T-helper 1 cell treated with Interleukin-12 subunit alpha and Interleukin-12 subunit beta and Interleukin-4 antibody, amounts not matched to agents 30 ng/mL and 1 ng/mL, for 36 hours (primary cell): ENCODE measurements around the gene LY6G5C. TPM values are rescaled to one million over a fixed set of nuclear protein-coding genes. Genes with fewer than 3 reads are reported as not detected.

Source experiments
- intact Hi-C: fragments of 100-400 bp; cut with micrococcal nuclease; formaldehyde crosslinking; loops from one replicate; pipeline ENCODE4 v1.15.1; 2024
- total RNA-seq: library from RNA; stranded (reverse); gene quantifications from 2 replicates; pipeline ENCODE4 v1.2.3, GENCODE V29; 2022

LY6G5C gene
- total RNA-seq, 1 donor from 2014 or later: 6.3 TPM

- intact Hi-C loops: no loop called here
These were observed 10.8 kb upstream of the LY6G5C start for GRCh38 chr6:31691564-31692108.

DNA sequence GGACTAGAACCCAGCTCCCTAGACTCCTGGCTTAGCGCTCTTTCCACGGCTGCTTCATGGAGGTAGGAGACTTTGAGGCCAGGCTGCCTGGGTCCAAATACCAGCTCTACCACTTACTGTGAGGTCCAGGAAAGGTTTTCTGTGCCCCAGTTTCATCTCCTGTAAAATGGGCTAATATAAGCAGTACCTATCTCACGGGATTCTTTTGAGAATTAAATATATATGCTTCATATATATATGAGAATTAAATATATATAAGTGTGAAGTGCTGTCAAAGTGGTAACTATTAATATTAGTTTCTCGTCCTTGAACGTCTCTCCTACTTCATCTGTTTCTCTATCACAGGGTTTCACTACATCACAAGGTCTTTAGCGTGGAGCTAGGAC is 10.2 kb upstream of the LY6G5C start:
- intact Hi-C loops: no loop called here

DNA sequence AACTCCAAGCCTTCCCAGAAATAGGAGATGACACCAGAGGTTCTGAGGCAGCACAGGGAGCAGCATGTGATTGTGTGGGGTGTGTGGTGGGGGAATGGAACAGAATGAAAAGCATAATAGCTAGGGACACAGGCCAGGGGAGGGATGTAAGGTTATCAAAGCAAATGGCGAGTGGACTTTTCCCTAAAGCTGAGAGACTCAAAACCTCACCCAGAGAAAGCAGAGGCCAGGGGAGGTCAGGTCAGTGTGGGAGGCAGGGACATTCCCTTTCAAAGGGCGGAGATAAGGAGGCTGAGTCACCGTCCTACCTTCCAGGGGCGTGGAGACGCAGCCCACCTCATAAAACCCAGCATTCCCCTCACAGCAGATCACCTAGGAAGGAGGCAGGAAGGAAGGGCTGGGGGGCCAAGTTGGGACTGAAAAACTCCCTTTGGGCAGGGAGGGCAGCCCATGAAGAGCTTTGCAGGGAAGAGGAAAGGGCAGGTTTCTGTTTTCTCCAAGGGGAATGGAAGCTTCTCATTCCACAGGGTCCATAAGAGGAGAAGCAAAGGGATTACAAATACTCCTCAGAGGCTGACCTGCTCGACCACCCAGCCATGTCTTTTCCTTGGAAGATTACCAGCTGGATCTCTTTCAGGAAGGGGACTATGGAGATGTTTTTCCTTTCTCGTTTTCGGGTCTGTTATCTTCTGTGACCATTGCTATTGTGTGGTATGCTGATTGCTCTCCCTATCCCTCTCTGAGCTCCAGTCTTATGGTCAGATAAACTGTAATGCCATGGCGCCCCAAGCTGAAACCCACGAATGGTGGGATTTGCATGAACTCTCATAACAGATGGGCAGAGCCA is 9.6 kb upstream of the LY6G5C start:
- intact Hi-C loops: no loop called here

DNA sequence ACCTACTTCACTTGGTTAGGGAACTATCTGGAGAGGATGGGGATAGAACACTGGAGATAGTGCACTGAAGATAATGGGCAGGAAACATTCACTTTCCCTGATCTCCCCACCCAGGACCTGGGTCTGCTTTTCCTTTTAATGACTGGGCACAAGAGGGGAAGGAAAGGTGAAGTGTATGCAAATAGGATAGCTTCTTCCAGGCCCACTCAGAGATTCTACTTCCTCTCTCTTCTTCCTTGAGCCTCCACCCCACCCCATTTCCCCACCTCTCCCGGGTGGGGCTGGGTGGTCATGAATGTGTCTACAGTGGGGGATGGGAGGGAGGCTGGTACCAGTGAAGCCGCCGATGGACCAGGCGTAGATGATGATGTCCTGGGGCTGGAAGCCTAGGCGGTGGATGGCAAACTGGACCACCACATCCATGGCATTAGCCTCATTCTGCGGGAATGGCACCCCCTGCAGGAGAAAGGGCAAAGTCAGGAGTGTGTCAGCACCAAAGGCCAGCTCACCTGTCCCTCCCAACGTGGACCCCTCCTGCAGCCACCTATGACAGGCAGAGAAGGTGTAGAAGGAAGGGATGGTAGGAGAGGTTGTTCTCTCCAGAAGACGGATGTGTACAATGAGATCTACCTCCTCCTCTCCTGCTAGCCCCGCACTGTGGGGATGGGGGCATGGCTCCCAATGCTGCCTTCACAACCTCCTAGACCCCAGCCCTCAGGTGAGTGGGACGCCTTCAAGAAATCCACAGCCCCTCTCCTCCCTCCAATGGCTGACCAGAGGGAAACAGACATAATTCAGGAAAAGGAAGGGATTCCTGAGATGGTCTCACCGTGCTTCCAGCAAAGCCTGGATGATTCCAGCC is 8.6 kb upstream of the LY6G5C start:
- intact Hi-C loops: no loop called here

DNA sequence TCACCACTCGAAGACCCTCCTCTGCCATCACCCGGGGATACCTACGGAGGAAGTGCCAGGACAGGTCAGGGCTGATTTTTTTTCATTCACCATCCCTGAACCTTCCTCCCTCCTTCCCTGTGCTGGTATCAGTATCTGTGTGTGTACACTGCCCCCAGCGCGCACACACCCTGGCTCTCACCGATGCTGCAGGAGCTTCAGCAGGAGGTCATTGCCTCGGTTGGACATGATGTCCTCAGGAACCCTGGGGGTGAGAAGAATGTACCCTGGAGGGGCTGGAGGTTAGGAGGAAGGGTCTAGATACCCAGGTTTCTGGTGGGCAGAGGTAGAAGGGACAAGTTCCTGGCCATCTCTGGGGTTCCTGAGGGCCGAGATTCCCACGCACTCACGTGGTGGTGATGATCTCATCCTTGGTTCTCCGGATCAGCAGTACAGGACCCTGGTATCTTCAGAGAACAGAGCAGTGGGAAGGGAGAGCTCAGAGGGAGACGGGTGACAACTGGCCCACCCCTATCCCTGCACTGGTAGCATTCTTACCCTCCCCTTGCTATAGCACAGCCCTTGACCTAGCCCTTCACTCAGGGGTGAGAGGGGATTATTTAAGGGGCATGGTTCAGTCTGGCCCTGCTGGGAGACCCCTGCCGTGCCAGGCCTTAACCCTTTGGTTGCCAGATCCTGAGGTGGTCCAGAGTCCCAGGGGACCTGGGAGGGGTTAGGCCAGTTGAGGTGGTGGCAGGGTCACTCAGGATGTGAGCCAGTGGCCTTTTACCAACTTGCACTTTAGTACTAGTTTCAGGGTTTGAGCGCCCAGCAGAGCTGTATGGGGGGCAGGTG is 7.2 kb upstream of the LY6G5C start:
- intact Hi-C loops: no loop called here

GRCh38 chr6:31687321-31687720 is 6.5 kb upstream of the LY6G5C start:
- intact Hi-C loops: no loop called here

- intact Hi-C loops: no loop called here
These were observed 5.6 kb upstream of the LY6G5C start for GRCh38 chr6:31686483-31686882.

GRCh38 chr6:31683591-31683990 is 2.7 kb upstream of the LY6G5C start:
- intact Hi-C loops: no loop called here

- intact Hi-C loops: loop anchor here (1.0 kb wide), 2 partner anchors 21 to 88 kb away; no protein-coding TSS in a partner anchor
These were observed 336 bp upstream of the LY6G5C start for GRCh38 chr6:31681135-31681671.

DNA sequence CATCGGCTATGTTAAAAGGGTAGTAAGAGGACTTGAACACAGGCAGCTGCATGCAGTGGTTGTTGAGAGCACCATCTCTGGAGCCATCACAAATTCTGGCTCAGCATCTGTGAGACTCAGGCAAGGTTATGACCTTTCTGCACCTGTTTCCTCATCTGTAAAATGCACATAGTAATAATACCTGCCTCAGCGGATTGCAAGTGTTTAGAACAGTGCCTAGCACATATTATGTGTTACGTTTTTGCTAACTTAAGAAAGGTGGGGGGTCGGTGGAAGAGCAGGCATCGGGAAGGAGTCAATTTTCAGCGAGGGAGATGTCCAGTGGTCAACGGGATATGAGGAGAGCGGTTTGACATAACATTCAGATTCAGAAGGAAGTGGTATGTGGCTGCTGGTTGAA is 2.9 kb downstream of the LY6G5C start:
- intact Hi-C loops: no loop called here

GRCh38 chr6:31676904-31677303 is 4.0 kb downstream of the LY6G5C start:
- intact Hi-C loops: no loop called here

- intact Hi-C loops: no loop called here
These were observed 4.5 kb downstream of the LY6G5C start for GRCh38 chr6:31676322-31676903.

GRCh38 chr6:31669676-31670075 is 11.2 kb downstream of the LY6G5C start, which contains the start of gene LY6G5B:
Gene LY6G5B, plus strand, starts transcription at chr6:31669976. Its CDS starts 975 bp downstream, at chr6:31670951.
- intact Hi-C loops: loop anchor here (5.0 to 10.0 kb wide), 5 partner anchors 508 to 1745 kb away; partner anchors contain the start of genes ABCF1, AGPAT1, CUTA and MDC1

DNA sequence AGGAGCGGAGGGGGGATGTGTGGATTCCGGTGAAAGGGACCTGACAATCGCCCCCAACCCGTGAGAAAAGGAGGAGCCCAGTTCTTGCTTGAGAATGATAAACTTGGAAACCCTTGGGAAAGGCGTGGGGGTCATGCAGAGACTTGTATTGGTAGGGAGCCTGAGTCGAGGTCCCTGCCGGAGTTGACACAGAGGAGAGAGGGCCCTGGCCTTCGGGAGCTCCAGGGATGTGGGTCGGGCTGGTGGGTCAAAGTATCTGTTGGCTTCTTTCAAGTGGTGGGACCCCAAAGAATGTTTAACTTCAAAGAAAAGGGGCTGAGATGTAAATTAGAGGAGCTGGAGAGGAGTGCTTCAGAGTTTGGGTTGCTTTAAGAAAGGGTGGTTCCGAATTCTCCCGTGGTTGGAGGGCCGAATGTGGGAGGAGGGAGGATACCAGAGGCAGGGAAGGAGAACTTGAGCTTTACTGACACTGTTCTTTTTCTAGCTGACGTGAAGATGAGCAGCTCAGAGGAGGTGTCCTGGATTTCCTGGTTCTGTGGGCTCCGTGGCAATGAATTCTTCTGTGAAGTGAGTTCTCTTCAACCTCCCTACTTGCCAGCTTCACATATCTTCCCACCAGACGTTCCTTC is 14.4 kb downstream of the LY6G5C start:
- intact Hi-C loops: loop anchor here (5.0 to 10.0 kb wide), 5 partner anchors 511 to 1748 kb away; partner anchors contain the start of genes ABCF1, AGPAT1, CUTA and MDC1

DNA sequence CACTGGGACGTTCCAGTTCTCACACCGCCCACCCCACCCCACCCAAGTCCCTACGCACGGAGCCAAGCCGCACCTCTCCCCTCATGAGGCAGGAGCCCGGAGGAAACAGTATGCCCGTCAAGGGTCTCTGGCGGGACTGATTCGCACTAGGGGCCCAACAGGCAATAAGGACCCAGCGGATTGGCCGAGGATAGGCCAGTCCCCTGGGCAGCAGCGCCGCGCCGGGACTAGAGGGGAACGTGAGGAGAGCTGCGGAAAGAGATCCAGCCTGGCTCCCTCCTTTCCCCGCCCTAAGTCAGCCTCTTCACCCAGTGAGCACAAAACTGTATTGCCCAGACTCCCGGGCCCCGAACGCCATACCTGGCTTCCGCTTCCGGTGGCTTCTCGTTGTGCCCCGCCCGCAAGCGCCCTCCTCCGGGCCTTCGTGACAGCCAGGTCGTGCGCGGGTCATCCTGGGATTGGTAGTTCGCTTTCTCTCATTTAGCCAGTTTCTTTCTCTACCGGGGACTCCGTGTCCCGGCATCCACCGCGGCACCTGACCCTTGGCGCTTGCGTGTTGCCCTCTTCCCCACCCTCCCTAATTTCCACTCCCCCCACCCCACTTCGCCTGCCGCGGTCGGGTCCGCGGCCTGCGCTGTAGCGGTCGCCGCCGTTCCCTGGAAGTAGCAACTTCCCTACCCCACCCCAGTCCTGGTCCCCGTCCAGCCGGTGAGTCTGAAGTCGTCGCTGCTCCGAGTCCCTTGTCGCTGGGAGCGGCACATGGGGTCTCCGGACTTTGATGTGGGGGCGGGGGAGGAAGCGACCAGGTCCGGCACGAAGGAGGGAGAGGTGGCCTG is 15.1 kb downstream of the LY6G5C start, which contains the start of gene CSNK2B:
CSNK2B (plus strand) TSS at position 580 of the 836 bp plus-strand sequence. CDS start 752 bp downstream, outside the sequence.
- intact Hi-C loops: loop anchor here (1.0 to 10.0 kb wide), 20 partner anchors 13 to 1749 kb away; partner anchors contain the start of genes ABCF1, ABHD16A, AGPAT1 and ATF6B

DNA sequence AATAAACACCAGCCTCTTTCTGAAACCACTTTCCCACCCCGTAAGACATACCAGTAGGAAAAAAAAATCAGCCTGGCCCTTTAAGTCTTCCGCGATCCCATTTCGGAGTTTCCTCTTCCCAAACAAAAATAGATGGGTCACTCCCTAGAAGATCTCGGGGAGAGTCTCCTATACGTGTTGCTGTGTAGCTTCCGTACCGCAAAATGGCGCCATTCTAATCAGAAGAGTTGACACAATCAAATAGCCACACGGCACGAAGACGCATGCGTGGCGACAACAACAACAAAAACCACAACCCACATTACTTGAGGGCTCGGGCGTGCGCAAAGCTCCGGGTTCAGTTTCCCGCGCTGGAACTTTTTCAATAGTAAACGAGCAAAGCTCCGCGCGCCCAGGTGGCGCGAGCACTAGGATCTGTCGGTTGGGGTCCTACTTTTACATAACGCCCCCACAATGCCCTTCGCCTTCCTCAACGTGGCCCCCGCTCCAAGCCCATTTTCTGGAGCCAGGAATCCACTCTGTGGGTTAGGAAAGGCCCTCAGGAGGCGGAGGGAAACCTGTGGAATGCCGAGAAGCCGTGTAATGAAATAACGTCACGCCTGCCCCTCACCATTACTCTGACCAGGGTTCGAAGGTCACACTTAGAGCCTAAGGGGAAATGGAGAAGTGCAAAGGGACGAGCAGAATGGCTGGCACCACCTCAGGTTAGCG is 15.9 kb downstream of the LY6G5C start, which contains the start of gene GPANK1:
GPANK1 (minus strand) TSS at position 208 of the 711 bp plus-strand sequence. CDS start 519 bp downstream, outside the sequence.
- intact Hi-C loops: loop anchor here (1.0 to 10.0 kb wide), 20 partner anchors 13 to 1750 kb away; partner anchors contain the start of genes ABCF1, ABHD16A, AGPAT1 and ATF6B
